Measurements from ENCODE around the gene TUBGCP2.

TUBGCP2 gene

GRCh38 chr10:133299224-133299623 is 9.4 kb downstream of the TUBGCP2 start:
- no peak for DNase-seq

- DNase-seq = no peak
Observed at GRCh38 chr10:133298466-133298865, 10.2 kb downstream of the TUBGCP2 start.

DNA sequence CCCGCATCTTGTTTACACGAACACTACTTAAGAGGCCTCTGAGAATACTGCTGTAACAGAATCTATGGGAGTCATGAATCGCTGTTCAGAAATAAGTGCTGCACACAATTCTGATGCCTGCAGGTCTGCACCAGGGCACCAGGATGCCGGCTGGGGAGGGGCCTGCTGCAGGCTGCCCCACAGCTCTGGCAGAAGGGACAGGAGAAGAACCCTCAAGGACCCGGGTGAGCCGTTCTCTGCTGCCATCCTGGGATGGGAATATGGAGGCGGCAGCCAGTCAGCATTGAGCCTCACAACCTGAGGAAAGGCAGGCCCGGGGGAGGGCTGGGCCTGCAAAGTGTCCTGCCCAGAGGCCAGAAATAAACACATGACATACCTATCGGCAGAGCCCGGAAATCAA is 11.2 kb downstream of the TUBGCP2 start:
- DNase-seq = no peak

GRCh38 chr10:133295426-133296320 is 13.0 kb downstream of the TUBGCP2 start:
- DNase-seq = no peak

GRCh38 chr10:133294189-133294588 is 14.5 kb downstream of the TUBGCP2 start:
- DNase-seq = no peak

DNA sequence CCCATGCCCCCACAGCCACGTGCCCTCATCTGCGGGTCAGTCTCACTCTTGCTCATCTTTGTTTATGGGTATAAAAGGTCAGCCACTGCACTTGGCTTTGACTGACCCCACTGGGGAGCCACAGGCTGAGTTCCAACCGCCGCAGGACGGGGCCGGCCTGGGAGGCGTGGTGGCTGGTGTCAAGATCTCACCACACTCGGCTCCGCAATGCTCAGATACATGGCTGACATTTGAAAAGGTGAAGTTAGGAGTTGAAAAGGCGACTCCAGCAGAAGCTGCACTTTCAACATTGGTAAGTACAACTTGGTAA is 14.9 kb downstream of the TUBGCP2 start:
- DNase-seq = no peak

GRCh38 chr10:133292919-133293809 is 15.5 kb downstream of the TUBGCP2 start:
- DNase-seq = no peak

- no peak for DNase-seq
Observed at GRCh38 chr10:133289761-133290160, 18.9 kb downstream of the TUBGCP2 start.

- no peak for DNase-seq
Observed at GRCh38 chr10:133287832-133288500, 20.7 kb downstream of the TUBGCP2 start.

DNA sequence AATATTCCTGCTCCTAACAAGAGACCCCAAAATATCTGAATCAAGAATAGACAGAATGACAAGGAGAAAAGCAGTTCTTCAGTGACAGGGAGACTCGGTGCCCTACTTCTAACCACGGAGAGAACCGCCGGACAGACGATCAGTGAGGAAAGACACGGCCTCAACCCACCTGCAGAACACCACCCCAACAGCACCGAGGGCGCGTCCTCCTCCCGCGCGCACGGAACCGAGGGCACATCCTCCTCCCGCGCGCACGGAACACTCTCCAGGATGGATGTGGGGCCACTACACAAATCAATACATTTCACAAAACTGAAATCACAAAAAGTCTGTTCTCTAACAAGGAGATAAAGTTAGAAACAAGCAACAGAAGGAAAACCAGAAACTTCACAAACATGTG is 22.3 kb downstream of the TUBGCP2 start:
- no peak for DNase-seq

DNA sequence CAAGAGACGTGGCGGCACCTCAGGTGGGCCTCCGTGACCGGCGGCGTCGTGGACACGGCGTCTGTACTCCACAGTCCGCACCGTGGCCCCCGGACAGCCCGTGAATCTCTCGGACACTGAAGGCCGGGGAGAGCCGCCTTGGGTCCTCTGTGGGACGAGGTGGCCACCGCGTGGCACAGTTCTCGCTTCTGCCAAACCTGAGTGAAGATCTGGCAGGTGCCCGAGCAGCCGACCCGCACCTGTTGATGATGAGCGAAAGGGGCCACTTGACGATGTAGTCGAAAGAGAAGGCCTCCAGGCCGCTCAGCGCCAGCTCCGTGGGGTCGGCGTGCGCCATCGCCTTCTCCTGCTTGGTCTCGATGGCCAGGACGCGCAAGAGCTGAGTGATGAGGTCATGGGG is 23.5 kb downstream of the TUBGCP2 start:
- no peak for DNase-seq

DNA sequence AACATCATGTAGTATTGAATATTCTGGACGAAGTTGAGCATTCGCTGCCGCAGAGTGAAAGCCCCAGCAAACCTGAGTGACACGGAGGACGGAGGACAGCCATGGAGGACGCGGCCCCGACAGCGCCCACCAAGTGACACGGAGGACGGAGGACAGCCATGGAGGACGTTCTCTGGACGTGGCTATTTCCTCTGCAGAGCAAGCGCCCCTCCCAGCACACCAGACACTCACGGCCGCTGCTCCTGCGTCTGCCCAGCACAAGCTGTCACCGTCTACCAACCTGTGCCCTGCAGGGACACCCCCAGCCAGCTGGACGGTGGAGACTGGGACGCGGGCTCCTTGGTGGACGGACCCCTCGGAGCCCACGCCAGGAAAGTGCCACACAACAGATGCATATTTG is 24.7 kb downstream of the TUBGCP2 start:
- no peak for DNase-seq

- DNase-seq = no peak
Observed at GRCh38 chr10:133282846-133283390, 25.8 kb downstream of the TUBGCP2 start.

- DNase-seq = no peak
Observed at GRCh38 chr10:133281628-133282372, 26.9 kb downstream of the TUBGCP2 start.

DNA sequence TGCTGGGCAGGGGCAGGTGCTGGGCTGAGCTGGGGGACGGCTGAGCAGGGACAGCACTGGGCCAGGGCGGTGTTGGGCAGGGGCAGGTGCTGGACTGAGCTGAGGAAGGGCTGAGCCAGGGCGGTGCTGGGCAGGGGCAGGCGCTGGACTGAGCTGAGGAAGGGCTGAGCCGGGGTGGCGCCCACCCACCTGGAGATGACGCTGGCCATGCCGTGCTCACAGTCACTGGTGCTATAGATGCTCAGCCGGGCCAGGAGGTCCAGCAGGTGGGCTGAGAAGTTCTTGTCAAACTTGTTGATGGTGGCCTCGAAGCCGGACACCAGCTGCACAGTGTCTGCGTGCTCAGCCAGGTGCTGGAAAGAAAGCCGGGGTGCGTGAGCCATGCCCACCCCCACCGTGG is 27.6 kb downstream of the TUBGCP2 start:
- DNase-seq = no peak

GRCh38 chr10:133280391-133281059 is 28.1 kb downstream of the TUBGCP2 start:
- DNase-seq = no peak

- DNase-seq = no peak
Observed at GRCh38 chr10:133279326-133280226, 29.1 kb downstream of the TUBGCP2 start.

DNA sequence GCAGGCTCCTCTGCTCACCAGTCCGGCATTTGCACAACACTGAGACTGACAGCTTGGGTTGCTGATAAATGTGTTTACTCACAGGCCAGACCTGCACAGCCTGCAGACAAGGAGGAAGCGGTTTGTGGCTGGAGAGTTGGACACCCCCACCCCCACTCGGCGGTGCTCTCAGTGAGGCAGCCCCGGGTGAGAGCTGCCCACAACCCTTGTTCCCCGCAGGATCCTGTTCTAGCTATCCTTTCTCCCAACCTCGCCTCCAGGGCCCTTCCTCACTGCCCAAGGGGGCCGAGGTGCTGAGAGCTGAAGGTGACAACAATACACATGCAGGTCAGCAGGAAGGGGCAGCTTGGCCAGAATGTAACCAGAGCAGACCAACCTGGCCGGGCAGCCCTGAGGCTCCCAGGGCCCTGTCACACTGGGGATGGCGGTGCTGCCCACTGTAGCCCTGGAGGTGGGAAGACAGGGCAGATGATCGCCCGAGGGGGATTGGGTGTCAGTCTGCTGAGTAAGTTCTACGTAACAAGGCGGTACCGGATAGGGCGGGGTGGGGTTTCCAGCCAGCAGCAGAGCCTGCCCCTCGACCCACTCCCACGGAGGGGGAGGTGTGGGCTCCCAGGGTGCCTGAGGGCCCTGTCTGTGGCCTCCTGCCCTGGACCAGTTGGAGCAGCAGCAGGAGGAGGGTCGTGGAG is 30.0 kb downstream of the TUBGCP2 start:
- DNase-seq = no peak

DNA sequence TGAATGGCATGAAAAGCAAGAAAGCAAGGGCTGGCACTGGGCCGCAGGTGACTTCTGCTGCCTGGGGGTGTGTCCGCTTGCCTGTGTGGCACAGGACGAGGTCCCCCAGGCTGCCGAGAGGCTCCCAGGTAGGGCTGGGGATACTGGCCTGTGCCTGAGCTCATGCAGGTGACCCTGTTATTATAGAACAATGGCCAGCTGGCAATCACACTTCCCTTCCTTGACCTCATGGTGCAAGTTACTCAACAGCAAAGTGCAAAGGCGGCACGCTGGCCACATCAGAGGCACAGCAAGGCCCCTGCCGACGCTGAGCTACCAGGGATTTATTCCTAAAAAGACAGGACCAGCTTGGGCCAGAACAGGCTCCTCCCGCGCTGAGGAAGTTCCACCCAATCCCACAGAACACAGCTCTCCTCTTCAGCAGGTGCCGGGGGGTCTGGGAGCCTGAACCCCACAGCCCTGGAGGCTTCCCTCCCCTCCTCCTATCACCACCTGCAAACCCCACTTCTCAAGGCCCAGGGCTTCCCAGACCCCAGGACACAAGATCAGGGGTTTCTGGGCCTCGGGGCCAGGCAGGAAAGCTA is 30.6 kb downstream of the TUBGCP2 start:
- DNase-seq = no peak

Measured in NCI-H2029 (cell line).